Left kidney (tissue), 2 donors: ENCODE results near the gene EML1. TPM values are rescaled to one million over a fixed set of nuclear protein-coding genes. Genes with fewer than 3 reads are reported as not detected.
"Not testable (repeated sequence)": the region's sequence is repeated elsewhere in the genome, so short reads cannot be mapped to it uniquely, and the experiment has no call there.

Experiments used
- DNase-seq: peaks from one replicate; pipeline ENCODE4 v3.0.0-alpha.2; 2013
- polyA plus RNA-seq: library from polyadenylated mRNA; unstranded; fragments of 120-200 nt; gene quantifications from one replicate; pipeline ENCODE4 v1.2.1, GENCODE V29; 2013; ENCODE audit not compliant: insufficient read length

The EML1 gene
- polyA plus RNA-seq, 1 donor = 38.5 TPM

- no peak for DNase-seq
These were observed 38.8 kb upstream of the EML1 start for GRCh38 chr14:99754141-99755067.

- DNase-seq = no peak
These were observed 38.2 kb upstream of the EML1 start for GRCh38 chr14:99755068-99755405.

GRCh38 chr14:99755629-99756603 is 37.3 kb upstream of the EML1 start:
- DNase-seq = no peak

DNA sequence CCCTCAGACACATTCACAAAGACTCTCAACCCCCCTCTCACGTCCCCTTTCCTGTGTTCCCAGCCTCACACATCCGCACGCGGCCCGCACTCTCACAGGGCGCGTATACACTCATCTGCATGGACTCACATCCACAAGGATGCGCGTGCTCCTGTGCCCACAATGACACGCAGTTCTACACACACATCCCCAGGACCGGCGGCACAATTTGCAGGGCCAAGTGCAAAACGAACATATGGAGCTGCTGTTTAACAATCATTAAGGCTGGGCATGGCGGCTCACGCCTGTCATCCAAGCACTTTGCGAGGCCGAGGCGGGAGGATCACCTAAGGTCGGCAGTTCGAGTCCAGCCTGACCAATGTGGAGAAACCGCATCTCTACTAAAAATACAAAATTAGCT is 36.4 kb upstream of the EML1 start:
- DNase-seq = no peak

DNA sequence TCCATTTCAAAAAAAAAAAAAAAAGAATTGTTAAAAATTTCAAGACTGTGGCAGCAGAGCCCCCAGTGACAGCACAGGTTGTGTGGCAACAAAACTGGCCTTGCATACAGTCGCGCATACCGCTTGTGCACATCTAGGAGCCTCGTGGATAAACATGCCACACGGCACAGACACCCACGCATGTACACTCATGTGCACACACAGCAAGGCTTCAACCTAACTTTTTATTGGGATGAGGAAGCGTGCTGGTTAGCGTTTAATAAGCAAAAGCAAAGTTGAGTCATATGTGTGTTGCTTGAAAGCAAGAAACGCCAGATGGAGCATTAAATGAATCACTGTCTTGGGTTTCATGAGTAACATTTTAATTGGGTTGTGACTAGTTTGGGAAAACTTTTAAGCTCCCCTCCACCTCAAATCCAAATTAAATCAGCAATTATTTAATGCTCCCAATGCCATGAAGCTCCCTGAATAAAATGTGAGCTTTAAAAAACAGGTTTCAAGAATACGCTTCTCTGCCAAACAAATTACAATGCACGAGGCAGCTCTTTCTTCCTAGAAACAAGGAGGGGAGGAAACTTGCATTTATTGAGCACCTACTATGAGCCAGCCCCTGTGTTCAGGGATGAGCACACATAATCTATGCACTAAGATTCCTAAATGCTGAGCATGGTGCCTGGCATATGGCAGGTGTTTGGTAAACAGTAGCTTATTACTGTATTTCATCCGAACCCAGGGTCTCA is 35.7 kb upstream of the EML1 start:
- no peak for DNase-seq

DNA sequence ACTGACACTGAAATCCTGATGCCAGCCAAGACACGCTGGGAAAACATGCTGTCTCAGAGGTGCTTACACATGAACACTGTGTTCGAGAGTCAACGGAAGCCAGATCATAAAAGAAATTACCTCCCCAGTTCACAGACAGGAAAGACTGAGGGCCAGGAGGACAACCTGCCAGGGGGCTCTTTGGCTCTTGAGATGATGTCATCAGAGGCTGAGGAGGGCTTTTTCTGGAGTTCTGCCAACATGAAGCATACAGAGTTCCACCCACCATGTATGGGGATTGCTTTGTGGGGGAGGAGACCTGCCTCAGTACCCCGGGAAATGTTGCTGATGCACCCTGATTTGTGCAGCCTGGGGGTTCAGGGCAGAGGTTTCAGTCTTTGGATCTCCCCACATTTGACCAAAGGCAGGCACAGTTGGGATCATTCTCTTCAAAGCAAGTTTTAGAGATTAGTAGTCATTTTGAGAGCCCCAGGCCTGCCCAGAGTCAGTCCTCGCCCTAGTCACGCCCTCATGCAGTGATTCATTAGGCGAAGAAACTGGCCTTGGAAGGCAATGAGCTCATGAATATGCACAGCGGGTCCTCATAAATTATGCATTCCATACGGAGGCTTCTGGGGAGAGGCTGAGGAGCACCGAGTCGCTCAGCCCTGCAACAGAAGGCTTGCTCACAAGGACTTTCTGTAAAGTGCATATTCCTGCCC is 34.9 kb upstream of the EML1 start:
- DNase-seq = peak; percentile 74

- DNase-seq = no peak
These were observed 34.2 kb upstream of the EML1 start for GRCh38 chr14:99758872-99759545.

- no peak for DNase-seq
These were observed 33.7 kb upstream of the EML1 start for GRCh38 chr14:99759546-99759925.

DNA sequence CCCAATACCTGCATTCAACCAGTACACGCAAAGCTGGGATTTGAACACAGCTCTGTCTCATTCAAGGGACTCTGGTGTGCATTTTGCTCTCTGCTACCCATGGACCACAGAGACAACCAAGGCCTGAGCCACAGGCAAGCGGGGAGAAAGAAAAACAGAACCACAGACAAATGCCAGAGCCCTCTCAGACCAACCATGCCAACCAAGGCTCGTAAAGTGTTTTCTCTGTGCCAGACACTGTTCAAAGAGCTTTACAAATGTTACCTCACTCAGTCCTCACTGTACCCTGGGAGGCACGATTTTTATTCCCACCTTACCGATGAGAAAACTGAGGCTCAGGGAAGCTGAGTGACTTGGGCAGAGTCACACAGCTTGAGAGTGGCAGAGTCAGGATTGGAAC is 32.4 kb upstream of the EML1 start:
- no peak for DNase-seq

DNA sequence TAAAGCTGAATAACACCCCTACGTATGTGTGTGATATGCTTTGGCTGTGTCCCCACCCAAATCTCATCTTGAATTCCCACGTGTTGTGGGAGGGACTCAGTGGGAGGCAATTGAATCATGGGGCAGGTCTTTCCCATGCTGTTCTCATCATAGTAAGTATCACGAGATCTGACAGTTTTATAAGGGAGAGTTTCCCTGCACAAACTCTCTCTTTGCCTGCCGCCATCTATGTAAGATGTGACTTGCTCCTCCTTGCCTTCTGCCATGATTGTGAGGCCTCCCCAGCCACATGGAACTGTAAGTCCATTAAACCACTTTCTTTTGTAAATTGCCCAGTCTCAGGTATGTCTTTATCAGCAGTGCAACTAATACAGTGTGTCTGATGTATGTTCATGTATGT is 30.3 kb upstream of the EML1 start:
- not testable (repeated sequence) for DNase-seq

GRCh38 chr14:99763527-99764221 is 29.5 kb upstream of the EML1 start:
- DNase-seq = no peak

DNA sequence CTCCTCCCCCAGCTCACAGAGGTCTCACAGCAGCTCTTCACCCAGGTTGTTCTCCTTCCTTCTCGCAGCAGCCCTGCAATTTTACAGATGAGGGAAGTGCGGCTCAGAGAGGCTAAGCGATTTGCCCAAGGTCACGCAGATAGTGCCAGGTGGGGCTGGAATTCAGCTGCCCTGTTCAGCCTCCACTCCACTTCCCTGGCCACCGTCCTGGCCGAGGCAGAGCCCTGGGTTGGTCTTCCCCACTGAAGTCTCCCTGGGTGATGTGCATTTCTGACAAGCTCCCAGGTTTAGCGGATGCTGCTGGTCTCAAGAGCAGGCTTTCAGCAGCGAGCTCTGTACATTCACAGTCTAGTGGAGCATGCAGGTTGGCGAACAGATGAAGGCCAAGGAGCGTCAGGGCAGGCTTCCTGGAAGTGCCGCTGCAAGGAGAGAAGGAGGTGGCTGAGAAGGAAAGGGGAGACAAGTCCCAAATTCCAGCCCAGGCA is 28.9 kb upstream of the EML1 start:
- no peak for DNase-seq

DNA sequence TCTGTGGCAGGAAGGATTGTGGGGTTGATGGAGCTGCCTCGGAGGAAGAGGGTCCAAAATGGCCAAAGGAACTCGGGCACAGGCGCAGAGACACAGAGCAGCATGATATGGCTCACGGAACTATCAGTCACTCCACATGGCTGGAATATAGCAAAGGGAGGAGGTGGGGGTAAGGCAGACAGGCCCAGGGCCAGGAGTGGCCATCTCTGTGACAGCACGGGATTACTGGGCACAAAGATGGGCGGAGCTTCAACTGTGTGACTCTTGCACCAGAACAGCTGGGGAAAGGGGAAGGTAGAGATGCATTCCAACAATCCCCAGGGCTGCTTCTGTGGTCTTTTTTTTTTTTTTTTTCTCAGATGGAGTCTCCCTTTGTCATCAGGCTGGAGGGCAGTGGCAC is 24.8 kb upstream of the EML1 start:
- no peak for DNase-seq

DNA sequence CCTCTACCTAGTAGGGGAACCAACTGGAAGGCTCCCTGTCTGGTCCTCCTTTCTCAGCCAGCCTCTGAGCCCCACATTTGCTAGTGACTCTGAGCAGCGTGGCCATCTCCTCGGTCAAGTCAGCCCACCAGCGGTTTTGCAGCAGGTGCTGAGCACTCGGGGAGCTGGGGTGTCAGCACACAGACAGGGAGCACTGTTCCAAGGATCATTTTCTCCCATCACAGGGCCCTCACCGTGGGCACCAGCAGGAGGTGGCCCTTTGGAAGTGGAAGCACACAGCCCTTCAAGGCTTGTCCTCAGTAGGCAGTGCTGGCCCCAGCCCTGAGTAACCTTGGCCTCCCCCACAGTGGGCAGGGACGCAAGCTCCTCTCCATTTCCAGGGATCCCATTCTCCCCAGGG is 24.1 kb upstream of the EML1 start:
- no peak for DNase-seq

GRCh38 chr14:99769799-99770198 is 23.4 kb upstream of the EML1 start:
- DNase-seq = no peak

DNA sequence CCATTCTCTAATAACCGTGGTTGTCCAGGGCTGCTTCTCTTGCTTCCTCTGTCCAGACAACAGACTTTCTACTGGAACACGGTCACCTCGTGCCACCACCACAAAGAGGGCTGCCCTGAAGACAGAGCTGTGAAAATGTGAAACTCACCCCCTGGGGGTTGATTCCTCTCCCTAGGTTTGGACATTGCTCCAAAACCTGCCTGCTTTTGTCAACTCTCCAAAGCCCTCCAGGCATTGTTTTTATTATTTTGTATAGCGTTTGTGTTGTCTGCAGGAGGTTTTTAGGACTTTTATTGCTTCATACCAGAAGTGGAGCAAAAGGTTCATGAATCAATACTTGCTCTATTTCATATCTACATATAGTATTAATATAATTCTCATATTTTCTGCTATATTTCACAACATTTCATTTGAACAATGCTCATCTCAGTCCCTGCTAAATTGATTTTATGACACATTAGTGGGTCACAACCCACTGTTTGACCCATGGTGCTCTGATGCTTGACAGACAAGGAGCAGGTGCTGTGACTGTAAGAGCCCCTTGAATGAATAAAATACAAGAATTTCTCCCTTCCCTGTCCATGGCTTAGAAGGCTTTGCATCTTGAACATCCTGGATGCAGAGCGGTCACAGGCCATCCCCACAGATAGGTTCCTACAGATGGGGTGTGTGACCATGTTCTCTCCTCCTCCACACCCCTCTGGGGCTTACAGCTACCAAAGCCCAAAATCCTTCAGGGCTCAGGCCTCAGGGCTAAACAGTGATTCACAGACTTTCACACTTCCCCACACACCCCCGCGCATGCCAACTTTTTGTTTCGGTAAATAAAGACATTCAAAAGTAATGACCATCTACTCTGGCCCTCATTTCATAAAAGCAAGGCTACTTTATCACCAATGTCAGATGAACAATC is 20.6 kb upstream of the EML1 start:
- no peak for DNase-seq

DNA sequence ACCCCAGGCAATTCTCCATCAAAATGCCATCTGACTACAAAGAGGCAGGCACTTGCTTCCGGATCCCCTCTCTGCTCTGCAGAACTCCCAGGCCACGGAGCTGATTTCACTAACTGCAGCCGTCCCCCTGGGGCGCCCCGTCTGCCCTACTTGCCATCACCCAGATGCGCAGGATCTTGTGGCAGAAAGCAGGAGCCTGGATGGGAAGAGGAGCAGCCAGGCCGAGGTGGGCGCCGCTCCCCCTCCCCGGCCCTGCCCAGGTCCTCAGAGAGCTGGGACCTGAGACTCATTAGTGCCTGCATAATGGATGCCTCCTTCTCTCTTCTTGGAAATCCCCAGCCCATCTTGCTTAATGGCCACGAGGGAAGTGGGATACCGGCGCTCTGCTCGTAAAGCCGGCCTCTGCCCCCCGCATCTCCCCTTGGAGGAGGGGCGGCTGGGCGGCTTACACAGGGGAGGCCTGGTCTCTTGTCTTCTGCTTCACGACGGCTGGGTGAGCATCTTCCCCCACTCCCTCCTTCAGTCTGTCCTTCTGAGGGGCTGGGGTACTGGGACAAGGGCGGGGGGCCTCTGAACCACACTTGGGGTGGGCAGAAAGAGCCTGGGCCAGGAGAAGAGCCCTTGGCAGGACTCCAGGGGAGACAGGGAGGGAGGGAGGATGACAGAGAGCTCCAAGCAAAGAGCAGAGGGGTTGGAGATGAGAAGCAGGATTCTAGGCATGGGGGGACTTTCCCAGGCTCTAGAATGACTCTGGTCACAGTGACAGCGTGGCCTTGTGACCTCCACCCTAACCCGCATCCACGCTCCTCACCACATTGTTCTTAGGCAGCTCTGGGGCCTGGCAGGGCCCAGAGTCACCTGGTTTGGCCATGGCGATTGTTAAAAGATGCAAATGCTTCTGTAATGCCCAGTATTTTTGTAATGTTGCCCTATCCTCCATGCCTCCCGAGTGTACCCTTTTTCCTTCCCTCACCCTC is 19.4 kb upstream of the EML1 start:
- no peak for DNase-seq
